HG03060 (cell line): ENCODE data around the gene LSR.

ENCODE experiments used
- ATAC-seq: cut with Tn5 transposase; IDR thresholded peaks from one replicate; pipeline ENCODE4 v1.9.1; 2021; ENCODE audit warnings: low read depth, moderate number of reproducible peaks; ENCODE audit not compliant: unreplicated experiment

Gene LSR

GRCh38 chr19:35240327-35240726 lies 8.5 kb upstream of the LSR start:
- no peak for ATAC-seq

- no peak for ATAC-seq
These were observed 7.4 kb upstream of the LSR start for GRCh38 chr19:35241417-35241816.

GRCh38 chr19:35246466-35247092 lies 2.2 kb upstream of the LSR start:
- ATAC-seq: no peak

- ATAC-seq: no peak
These were observed 1.1 kb upstream of the LSR start for GRCh38 chr19:35247526-35248309.

GRCh38 chr19:35249146-35249847 lies 495 bp downstream of the LSR start:
- ATAC-seq: no peak

GRCh38 chr19:35249848-35250711 lies 1.3 kb downstream of the LSR start:
- no peak for ATAC-seq

GRCh38 chr19:35251456-35251855 lies 2.7 kb downstream of the LSR start:
- no peak for ATAC-seq

GRCh38 chr19:35253316-35254286 lies 4.8 kb downstream of the LSR start:
- no peak for ATAC-seq

GRCh38 chr19:35254341-35255297 lies 5.8 kb downstream of the LSR start:
- no peak for ATAC-seq

GRCh38 chr19:35256566-35256965 lies 7.8 kb downstream of the LSR start:
- ATAC-seq: no peak

- no peak for ATAC-seq
These were observed 8.3 kb downstream of the LSR start for GRCh38 chr19:35257113-35257461.

- ATAC-seq: no peak
These were observed 12.0 kb downstream of the LSR start for GRCh38 chr19:35260694-35261304.

GRCh38 chr19:35261356-35262100 lies 12.7 kb downstream of the LSR start:
- no peak for ATAC-seq

GRCh38 chr19:35262101-35262761 lies 13.4 kb downstream of the LSR start:
- ATAC-seq: no peak

GRCh38 chr19:35264268-35265125 lies 15.7 kb downstream of the LSR start:
- no peak for ATAC-seq
